G401.6 (cell line): ENCODE data around the gene NFIA.
"Not testable (repeated sequence)": the region's sequence is repeated elsewhere in the genome, so short reads cannot be mapped to it uniquely, and the experiment has no call there.

Source experiments
- FAIRE-seq: peaks from 2 replicates; lab custom pipeline; 2012; peaks lifted over from hg19 to GRCh38; lab: Jason Lieb, UNC

Gene NFIA

DNA sequence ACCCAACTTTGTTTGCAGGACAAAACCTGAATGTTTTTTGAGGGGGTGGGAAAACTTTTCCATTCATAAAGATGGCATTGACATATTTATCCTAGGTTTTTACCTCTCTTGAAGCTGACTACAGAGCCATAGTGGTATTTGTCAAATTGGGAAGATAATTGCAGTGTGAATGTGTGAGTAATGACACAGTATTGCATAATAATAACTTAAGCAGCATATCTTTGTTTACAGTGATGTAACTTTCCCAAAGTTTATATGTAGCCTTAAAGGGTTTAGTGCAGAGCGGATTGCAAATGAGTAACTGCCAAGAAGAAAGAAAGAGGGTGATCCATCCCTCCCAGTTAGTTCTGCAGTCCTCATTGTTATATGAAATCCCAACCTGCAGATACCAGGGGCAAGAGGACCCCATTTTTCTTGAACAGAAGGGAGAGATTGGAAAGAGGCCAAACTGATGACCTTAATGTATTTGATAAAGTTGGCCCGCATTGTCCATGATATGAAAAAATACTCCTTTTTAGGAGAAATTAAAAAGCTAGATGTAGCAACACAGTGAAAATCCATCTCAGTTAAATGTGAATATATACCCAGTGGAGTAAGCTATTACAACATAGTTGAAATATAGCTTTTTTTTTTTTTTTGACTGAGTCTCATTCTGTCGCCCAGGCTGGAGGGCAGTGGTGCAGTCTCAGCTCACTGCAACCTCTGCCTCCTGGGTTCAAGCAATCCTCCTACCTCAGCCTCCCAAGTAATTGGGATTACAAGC is 23.7 kb upstream of the NFIA start:
- no peak for FAIRE-seq

DNA sequence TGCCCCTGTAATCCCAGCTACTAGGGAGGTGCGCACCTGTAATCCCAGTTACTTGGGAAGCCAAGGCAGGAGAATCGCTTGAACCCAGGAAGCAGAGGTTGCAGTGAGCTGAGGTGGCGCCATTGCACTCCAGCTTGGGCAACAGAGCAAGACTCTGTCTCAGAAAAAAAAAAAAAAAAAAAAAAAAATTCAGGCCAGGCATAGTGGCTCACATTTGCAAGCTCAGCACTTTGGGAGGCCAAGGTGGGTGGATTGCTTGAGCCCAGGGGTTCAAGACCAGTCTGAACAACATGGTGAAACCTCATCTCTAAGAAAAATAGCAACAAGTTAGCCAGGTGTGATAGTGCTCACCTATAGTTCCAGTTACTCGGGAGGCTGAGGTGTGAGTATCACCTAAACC is 20.8 kb upstream of the NFIA start:
- not testable (repeated sequence) for FAIRE-seq

DNA sequence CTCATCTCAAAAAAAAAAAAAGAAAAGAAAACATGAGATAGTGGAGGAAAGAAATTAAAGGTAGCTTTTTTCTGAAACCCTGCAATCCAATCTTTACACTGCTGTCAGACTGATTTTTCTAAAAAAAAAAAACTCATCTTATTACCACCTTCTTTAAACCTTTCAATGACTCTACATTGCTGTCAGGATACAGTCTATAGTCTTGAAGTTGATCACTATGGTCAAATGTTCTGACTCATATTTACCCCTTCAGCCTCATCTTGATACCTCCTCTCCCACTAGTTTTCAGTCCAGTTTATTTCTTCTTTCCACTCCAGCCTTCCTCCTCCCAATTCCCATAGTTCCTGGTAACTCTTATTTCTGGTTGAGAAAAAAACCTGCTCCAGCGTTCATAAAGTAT is 17.7 kb upstream of the NFIA start:
- no peak for FAIRE-seq

DNA sequence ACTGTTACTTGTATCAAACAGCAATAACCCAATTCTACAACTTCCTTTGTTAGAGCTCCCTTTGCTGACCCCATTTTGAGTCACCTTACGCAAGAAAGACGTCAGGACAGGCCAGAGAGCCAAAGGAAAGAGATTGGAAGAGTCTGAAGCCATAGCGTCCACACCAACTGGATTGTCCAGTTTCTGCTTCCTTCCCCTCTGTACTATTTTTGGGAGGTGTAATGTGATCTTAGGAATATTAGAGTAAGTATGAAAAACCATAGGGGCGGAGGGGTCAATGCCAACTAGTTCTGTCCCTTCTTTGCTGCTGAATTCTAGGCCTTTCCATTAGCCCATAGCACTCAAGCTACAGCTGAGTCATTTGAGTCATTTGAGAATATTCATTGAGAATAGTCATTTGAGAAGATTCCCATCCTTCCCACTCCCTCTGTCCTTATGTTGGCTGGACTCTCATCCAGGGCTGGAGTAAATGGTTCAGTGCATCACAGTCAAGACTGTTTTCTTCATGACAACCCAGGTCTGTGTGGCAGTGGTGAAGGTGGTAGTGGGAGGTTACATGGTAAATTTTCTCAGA is 14.8 kb upstream of the NFIA start:
- FAIRE-seq: no peak

DNA sequence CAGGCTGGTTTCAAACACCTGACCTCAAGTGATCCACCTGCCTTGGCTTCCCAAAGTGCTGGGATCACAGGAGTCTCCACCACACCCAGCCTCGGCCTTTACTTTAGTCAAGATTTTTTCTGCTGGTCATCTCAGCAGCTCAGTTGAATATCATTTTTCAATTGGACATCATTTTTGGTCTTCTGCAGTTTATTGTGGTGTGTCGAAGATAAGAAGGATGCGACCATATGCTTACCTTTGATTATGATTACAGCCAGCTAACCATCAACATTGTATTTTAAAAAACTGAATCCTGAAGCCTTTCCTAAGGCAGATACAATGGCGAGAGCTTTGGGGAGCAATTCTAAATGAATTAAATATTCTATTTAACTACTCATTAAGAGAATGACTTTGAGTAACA is 12.3 kb upstream of the NFIA start:
- no peak for FAIRE-seq

DNA sequence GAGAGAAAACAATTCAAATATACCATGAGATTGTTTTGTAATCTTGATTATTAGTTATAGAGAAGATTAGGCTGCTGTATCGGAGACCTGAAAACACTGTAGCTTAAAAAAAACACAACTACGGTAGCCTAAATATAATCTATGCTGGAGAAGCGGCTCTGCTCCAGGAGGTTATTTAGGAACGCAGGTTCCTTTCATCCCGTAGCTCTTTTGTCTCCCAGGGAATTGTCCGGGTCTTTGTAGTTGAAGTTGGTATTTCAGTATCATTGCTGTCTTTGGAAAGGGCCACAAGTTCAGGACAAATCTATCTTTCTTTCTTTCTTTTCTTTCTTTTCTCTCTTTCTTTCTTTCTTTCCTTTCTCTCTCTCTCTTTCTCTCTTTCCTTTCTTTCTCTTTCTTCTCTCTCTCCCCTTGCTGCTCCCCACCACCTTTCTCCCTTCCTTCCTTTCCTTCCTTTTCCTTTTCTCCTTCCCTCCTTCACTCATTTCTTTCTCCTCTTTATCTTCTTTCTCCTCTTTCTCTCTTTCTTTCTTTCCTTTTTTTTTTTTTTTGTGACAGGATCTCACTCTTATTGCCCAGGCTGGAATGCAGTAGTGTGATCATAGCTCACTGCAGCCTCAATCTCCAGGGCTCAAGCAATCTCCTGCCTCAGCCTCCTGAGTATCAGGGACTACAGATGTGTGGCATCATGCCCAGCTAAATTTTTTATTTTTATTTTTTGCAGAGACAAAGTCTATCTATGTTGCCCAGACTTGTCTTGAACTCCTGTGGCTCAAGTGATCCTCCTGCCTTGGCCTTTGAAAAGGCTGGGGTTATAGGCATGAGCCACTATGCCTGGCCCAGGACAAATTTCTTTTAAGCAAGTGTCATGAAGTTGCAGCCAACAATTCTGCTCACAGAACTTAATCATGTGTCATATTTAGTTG is 10.9 kb upstream of the NFIA start:
- FAIRE-seq: no peak

DNA sequence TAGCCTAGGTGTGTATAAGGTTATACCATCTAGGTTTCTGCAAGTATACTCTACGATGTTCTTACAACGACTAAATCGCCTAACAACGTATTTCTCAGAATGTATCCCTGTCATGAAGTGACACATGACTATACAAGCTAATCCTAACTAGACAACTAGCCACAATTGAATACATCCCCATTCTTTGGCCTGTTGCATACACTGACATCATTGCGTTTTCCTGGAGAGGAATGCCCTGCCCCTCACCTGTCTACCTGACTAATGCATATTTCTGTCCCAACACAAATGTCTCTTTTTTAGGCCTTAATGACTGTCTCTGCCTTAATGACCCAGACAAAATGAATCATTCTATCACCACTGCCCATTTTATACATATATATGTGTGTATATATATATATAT is 8.5 kb upstream of the NFIA start:
- no peak for FAIRE-seq

DNA sequence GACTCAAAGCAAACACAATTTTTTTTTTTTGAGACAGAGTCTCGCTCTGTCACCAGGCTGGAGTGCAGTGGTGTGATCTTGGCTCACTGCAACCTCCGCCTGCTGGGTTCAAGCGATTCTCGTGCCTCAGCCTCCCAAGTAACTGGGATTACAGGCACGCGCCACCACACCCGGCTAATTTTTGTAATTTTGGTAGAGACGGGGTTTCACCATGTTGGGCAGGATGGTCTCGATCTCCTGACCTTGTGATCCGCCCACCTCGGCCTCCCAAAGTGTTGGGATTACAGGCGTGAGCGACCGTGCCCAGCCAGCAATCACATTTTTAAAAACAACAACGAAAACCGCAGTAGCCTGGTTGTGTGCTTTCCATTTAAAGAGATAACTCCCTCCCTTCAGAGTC is 6.5 kb upstream of the NFIA start:
- FAIRE-seq: not testable (repeated sequence)

DNA sequence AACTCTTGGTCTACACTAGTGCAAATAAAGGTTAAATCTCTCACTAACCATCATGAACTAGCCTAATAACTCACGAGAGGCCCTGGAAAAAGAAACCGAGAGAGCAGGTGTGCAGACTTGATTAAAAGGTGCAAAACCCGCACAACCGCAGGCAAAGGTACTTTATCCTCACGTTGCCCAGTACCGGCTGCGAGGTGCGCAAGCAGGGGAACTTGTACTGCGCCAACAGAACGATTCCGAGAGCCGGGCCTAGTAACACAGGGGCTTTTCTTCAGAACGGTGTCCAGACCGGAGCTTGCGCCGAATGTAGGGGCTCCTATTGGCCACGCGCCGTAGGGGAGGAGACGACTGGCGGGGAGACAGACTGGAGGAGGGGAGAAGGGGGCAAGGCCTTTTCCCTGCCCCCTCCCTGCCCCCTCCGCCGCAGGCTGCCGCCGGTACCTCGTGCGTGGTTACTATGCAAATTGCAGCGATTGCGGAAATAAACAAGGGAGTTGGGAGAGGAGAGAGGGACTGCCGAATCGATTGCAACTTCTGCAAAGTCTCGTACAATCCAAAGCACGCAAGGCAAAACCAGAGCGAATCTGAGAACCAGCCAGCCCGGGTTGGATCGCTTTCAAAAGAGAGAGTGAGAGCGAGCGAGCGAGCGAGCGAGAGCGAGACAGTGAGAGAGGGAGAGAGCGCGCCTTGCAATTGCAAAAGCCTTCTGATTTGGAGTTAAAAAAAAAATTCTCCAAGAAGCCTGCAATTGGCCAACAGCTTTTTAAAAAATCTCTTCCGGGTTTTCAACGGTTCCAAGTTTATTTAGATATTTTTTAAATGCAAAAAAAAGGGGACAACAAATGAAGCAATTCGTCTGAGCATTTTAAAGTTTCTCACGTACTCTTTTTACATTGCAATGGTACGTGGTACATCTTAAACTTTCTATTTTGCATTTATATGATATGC is 5.4 kb upstream of the NFIA start:
- FAIRE-seq: peak; percentile 96

DNA sequence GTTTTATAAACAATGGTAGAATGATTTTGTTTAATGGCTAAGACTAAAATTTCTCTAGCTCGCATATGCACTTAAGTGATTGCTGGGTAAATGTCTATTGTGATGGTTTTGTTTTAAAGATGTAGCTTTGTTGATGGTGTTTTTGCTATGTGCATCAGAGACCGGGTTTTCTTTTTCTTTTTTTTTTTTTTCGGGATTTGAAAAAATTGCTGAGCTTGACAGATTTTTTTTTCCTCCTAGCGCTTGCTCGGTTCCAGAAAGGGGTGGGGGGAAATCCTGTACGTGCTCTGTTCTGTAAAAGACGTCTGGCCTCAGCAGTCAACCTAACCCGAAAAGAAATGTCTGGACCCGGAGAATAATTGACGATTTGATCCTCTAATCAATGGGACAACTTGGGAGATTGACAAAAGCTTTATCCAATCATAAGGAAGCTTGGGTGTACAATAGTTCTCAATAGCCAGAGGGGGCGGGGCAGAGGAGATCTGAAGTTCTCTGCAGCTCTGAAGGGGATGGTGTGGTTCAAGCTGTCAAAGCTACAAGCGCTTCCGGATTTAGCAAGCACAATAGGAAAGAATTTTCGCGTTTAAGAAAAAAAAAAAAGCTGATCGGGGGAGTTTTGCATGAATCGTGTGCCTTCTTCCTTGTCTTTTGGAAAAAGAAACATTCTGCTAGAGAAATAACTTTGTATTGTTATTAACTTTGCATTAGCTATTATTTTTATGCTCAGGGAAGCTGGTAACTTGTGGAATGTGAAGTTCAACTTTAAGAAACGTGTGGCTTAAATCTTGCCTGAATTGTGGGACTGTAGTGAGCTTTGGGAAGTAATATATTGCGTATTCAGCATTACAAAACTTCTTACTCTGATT is 4.5 kb upstream of the NFIA start:
- peak; percentile 99 for FAIRE-seq

DNA sequence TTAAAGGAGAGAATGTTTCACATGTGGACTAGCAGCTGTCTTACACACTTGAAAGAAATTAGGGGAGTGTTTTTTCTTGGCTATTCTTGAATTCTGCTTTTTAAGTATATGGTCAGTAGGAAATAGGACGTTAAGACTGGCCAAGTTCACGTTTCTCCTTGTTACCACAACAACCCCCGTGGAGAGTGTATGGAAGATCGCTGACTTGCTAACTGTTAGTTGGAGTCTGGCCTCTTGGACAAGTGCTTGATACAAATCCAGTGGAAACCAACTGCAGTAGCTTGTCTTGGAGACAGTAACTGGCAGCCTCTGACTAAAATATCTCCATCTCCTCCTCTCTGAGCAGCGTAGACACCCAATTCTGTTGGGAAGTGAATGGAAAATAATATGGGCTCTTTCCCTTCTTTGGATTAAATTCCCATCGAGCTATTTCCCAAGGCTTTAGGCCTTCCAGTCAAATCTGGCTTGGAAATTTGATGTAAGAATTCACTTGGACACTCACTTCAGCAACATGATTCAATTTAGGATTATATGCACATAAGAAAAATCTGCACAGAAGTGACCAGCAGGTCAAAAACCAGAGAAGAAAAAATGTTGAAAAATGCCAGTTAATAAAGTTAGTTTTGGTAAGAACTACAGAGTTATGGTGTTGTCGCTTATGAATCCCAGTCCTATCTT is 3.6 kb upstream of the NFIA start:
- FAIRE-seq: no peak

DNA sequence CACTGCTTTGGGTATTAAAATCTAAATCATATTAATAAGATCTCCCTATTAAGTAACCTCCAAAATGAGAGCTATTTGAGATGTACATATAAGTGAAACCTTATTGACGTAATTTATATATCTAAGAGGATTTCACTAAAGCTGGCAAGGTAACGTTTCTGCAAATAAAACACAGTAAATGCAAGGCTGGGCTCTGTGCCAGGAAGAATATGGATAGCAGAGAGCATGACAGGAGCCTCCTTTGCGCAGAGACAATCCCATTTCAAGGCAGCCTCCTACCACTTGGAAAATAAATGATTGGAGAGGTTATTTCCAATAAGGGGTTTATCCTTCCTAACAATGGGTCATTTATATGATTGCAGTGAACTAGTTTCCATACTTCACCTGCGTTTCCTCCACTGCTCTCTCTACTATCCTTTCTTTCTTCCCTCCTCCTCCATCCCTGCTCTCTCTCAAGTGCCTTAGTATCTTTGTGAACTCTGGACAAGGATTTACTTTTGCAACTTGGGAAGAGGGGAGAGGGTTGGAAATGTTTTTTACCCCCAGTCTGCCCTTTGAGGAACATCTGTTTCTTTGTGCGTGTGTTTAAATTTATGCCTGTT is 3.0 kb upstream of the NFIA start:
- FAIRE-seq: no peak

DNA sequence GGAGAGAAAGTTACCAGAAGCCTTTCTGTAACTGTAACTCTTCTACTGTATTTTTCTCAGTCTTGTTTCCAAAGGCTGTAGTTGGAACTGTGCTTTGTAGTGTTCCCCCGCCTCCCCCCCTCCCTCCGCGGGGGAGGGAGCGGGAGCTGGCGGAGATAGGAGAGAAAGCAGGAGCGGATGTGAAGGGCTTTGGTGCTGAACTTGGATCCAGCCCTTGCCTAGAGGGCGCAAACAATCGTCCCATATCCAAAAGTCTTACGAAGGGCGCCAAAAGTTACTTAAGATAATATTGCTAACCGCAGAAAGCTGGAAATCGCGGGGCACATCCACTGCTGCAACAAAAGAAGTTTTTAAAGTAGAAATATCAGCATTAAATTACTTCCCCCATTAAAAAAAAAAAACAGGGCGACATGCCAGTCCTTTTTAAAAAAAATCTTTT is 2.4 kb upstream of the NFIA start:
- peak; percentile 67 for FAIRE-seq

DNA sequence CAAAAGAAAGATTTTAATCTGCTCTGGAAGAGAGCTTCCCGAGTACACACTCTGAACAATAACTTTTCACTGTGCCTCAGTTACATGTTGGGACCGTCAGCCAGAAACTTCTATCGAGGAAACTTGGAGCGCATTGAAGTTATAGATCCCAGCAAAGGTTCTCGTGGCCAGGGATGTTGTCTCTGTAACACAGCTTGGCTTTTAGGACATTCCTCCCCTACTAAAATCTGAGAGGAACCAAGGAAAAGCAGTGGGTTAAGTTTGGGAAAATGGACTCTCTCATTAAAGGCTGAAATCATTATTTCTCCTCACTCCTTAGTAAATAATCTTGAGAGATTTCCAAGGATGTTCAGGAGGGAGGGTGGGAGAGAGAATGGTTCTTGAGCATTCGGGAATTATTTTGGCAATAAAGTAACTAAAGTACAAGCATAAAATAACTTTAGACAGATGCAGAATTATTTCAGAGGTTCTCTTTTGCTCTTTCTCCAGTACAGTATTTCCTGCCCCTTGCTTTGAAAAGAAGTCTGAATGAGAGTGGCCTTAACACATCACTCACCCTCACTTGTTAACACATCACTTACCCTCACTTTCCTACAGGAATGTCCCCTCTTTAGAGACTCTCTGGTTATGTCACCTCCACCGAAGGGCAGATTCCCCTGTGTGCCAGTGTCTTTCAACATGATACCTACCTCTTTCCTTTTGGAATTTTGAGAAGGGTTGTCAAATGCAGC is 1.8 kb upstream of the NFIA start:
- FAIRE-seq: no peak

DNA sequence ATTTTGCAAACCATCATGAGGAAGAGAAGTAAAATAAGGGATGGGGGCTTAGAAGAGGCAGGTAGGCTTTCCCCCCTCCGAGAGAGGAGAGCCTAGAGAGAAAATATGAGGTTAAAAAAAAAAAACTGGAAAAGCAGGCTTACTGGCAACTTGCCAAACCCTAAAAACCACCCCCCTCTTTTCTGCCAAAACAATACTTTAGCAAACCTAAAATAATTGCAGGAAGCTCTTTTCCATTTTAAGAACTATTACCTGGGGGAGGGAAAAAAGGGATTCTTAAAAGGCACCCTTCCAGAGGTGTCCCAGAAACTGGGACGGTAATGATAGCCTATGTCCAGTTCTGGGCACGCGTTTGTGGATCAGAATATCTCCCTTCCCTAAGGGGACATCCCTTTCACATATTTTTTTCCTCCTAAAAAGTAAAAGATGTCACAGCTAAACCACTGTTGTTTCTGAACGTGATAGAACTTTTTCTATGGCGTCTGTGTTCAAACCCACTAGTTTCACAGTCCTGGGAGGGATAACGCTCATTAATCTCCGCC is 1.1 kb upstream of the NFIA start:
- no peak for FAIRE-seq

DNA sequence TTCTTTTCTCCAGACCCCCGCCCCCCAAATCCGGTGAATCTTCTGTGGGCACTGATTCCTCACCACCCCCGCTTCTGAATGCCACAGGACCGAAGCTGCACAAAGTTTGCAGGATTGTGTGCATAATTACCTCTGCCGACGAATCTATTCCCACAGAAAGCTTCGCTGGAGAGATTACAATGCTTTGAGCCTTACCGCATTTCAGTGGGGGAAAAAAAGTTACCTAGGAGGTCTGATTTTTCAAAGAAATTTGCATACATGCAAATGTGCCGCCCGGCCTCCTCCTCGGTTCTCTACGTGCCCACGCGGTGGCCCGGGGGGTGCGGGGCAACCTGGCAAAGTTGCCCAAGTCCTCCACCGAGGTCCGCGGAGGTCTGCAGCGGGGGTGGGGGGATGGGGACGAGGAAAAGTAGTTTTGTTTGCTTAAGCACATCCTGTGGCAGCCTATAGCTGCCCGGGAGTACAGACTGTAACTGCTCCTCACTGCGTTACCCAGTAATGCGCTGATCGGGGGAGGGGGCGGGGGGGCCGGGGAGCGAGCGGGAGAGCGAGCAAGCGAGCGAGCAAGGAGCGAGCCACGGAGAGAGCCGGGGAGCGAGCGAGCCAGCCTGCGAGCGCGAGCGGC is 563 bp upstream of the NFIA start:
- FAIRE-seq: no peak

DNA sequence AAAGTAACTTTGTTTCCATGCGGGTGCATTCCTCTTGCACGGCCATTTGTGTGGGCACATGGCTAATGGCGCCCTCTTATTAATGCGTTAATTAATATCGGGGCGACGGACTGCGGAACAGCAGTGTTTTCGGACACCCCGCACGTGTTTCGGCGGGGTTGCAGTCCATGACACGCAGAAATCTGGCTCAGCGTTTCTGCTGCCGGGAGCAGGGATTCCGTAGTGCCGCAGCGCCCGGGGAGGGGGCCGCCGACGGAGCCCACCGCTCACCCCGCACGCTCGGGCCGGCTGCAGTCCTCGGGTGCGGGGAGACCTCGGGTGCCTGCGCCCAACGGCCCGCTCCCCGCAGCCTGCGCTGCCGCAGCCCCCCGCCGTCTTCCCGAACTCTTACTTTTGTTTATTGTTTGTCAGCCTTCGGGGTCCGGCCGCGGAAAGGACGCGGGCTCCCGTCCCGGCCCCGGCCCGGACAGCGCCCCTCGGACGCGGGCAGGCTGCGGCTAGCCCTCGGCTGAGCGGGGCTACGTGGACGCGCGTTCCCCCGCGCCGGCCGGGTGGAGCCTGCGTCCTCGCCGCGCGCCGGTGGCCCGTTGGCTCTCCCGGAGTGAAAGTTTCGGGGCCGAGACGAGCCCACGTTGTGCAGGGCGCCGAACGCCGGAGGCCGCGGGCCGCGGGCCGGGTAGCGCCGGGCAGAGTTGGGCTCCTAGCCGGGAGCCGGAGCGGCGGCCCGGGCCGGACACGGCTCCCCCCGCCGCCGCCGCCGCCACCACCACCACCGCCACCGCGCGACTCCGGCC is 849 bp downstream of the NFIA start:
- no peak for FAIRE-seq
